OCI-LY7 (cell line): ENCODE results near the gene KDM3A.

Experiments used
- CTCF ChIP-seq: fragments of 200-600 bp; sonication (generic); conservative IDR thresholded peaks from 2 replicates; pipeline ENCODE4 v1.5.1; 2014; ENCODE audit warnings: mild to moderate bottlenecking, antibody characterized with exemption, low read length, moderate library complexity, mixed read lengths
- EZH2phosphoT487 ChIP-seq: fragments of 200-600 bp; sonication (generic); IDR thresholded peaks from 2 replicates; pipeline ENCODE4 v1.6.1; 2018; ENCODE audit warnings: low read depth, borderline replicate concordance, mild to moderate bottlenecking, mixed run types, antibody characterized with exemption, low read length, moderate library complexity, mixed read lengths

- no peak for TF ChIP-seq CTCF
- TF ChIP-seq EZH2phosphoT487: no peak
These were observed 1.5 kb downstream of the KDM3A start for GRCh38 chr2:86442642-86443005.
